SU-DHL-6 (cell line): ENCODE measurements around the gene AADAC.

Experiments
- H2AFZ ChIP-seq: fragments of 200-600 bp; sonication (generic); 2 replicates; pipeline ENCODE4 v1.6.1; 2014; ENCODE audit warnings: low read depth, mild to moderate bottlenecking, moderate library complexity, mixed read lengths, antibody characterized with exemption, low read length; ENCODE audit not compliant: severe bottlenecking
- H3F3A ChIP-seq: fragments of 200-600 bp; shearing (Covaris generic); 2 replicates; pipeline ENCODE4 v1.6.0; 2016; ENCODE audit warnings: antibody characterized with exemption, mild to moderate bottlenecking; ENCODE audit not compliant: insufficient read depth
- H3K27ac ChIP-seq: fragments of 200-600 bp; sonication (generic); 2 replicates; pipeline ENCODE4 v1.5.1; 2016; ENCODE audit warnings: low read depth, mild to moderate bottlenecking, low read length, moderate library complexity, mixed read lengths
- H3K27me3 ChIP-seq: fragments of 200-600 bp; sonication (generic), shearing (Covaris generic); 2 replicates; pipeline ENCODE4 v1.6.0; 2014; ENCODE audit warnings: mild to moderate bottlenecking, low read length
- H3K36me3 ChIP-seq: fragments of 200-600 bp; sonication (generic); 2 replicates; pipeline ENCODE4 v1.6.1; 2014; ENCODE audit warnings: mild to moderate bottlenecking, low read length, mixed read lengths
- H3K4me2 ChIP-seq: fragments of 300-600, 200-600 bp; shearing (Covaris generic), sonication (generic); 2 replicates; pipeline ENCODE4 v1.6.0; 2014; ENCODE audit warnings: low read length, low read depth, mild to moderate bottlenecking; ENCODE audit not compliant: poor library complexity, severe bottlenecking
- H3K4me3 ChIP-seq: fragments of 200-600 bp; sonication (generic); 2 replicates; pipeline ENCODE4 v1.5.1; 2014; ENCODE audit warnings: antibody characterized with exemption, low read length, mild to moderate bottlenecking, mixed read lengths; ENCODE audit not compliant: insufficient read depth, poor library complexity, severe bottlenecking
- H3K79me2 ChIP-seq: fragments of 200-600 bp; sonication (generic); 2 replicates; pipeline ENCODE4 v1.6.1; 2014; ENCODE audit warnings: mild to moderate bottlenecking, low read length, moderate library complexity; ENCODE audit not compliant: insufficient read depth
- H3K9ac ChIP-seq: fragments of 200-600 bp; sonication (generic); 2 replicates; pipeline ENCODE4 v1.7.0; 2014; ENCODE audit warnings: mild to moderate bottlenecking, low read length
- H3K9me2 ChIP-seq: fragments of 200-600 bp; sonication (generic); replicated peaks from 2 replicates; pipeline ENCODE4 v1.6.1; 2014; ENCODE audit warnings: low read length; ENCODE audit not compliant: insufficient read depth
- H3K9me3 ChIP-seq: fragments of 200-600 bp; sonication (generic); 2 replicates; pipeline ENCODE4 v1.6.1; 2014; ENCODE audit warnings: low read length, mixed read lengths; ENCODE audit not compliant: insufficient read depth
- H4K20me1 ChIP-seq: fragments of 200-600 bp; sonication (generic); 2 replicates; pipeline ENCODE4 v1.6.1; 2014; ENCODE audit warnings: low read depth, mild to moderate bottlenecking, antibody characterized with exemption, low read length, moderate library complexity, mixed read lengths
- CTCF ChIP-seq: fragments of 200-600 bp; sonication (generic); IDR thresholded peaks from one replicate; pipeline ENCODE4 v1.5.1; 2017; ENCODE audit warnings: antibody characterized with exemption, mild to moderate bottlenecking, low read length, moderate library complexity; ENCODE audit not compliant: insufficient read depth, poor library complexity, severe bottlenecking
- EZH2phosphoT487 ChIP-seq: fragments of 200-600 bp; sonication (generic), shearing (Covaris generic); conservative IDR thresholded peaks from 2 replicates; pipeline ENCODE4 v1.6.1; 2018; ENCODE audit warnings: mild to moderate bottlenecking, antibody characterized with exemption, low read length, moderate library complexity, mixed read lengths

Gene AADAC

GRCh38 chr3:151792411-151792810 lies 21.5 kb upstream of the AADAC start:
- Histone ChIP-seq H3K36me3 (no peaks in the 10 kb centered on the region), H3F3A (no peaks in the 10 kb centered on the region), H4K20me1 (no peaks in the 10 kb centered on the region), H3K4me3 (no peak overlapping the region), H3K9me3 (no peaks in the 10 kb centered on the region), H3K27ac (no peak overlapping the region), H3K79me2 (no peaks in the 10 kb centered on the region), H3K9me2 (no peaks in the 10 kb centered on the region), H3K9ac (no peak overlapping the region), H3K27me3 (no peaks in the 10 kb centered on the region), H2AFZ (no peak overlapping the region), H3K4me2 (no peak overlapping the region)
- TF ChIP-seq EZH2phosphoT487 (no peak), CTCF (no peak)

GRCh38 chr3:151793636-151794035 lies 20.3 kb upstream of the AADAC start:
- H3F3A ChIP-seq, result no peaks in the 10 kb centered on the region
- no peaks in the 10 kb centered on the region for H3K27me3 ChIP-seq
- H4K20me1 ChIP-seq, result no peaks in the 10 kb centered on the region
- H3K36me3 ChIP-seq, result no peaks in the 10 kb centered on the region
- H3K9me3 ChIP-seq, result no peaks in the 10 kb centered on the region
- H3K9me2 ChIP-seq, result no peaks in the 10 kb centered on the region
- no peak overlapping the region for H3K4me3 ChIP-seq
- no peak overlapping the region for H3K9ac ChIP-seq
- H2AFZ ChIP-seq, result no peak overlapping the region
- H3K79me2 ChIP-seq, result no peaks in the 10 kb centered on the region
- H3K4me2 ChIP-seq, result no peak overlapping the region
- TF ChIP-seq CTCF, result no peak
- TF ChIP-seq EZH2phosphoT487, result no peak
- no peak overlapping the region for H3K27ac ChIP-seq

- Histone ChIP-seq H3K9ac (no peak overlapping the region), H3K79me2 (no peaks in the 10 kb centered on the region), H3K27ac (no peak overlapping the region), H3F3A (no peaks in the 10 kb centered on the region), H3K27me3 (no peaks in the 10 kb centered on the region), H4K20me1 (no peaks in the 10 kb centered on the region), H3K9me3 (no peaks in the 10 kb centered on the region), H3K36me3 (no peaks in the 10 kb centered on the region), H3K4me3 (no peak overlapping the region), H2AFZ (no peak overlapping the region), H3K9me2 (no peaks in the 10 kb centered on the region), H3K4me2 (no peak overlapping the region)
- TF ChIP-seq EZH2phosphoT487 (no peak), CTCF (no peak)
These were observed 19.8 kb upstream of the AADAC start for GRCh38 chr3:151794080-151794479.
